SH-SY5Y (cell line): Measurements from ENCODE around the gene GASK1A.

Source experiments
- GATA2 ChIP-seq: IDR thresholded peaks from 2 replicates; pipeline ENCODE4 v1.6.1; 2011; ENCODE audit warnings: mild to moderate bottlenecking, low read depth, low read length
- GATA3 ChIP-seq: IDR thresholded peaks from 2 replicates; pipeline ENCODE4 v1.6.1; 2011; ENCODE audit warnings: low read depth, mild to moderate bottlenecking, low read length, moderate library complexity

GASK1A gene

DNA sequence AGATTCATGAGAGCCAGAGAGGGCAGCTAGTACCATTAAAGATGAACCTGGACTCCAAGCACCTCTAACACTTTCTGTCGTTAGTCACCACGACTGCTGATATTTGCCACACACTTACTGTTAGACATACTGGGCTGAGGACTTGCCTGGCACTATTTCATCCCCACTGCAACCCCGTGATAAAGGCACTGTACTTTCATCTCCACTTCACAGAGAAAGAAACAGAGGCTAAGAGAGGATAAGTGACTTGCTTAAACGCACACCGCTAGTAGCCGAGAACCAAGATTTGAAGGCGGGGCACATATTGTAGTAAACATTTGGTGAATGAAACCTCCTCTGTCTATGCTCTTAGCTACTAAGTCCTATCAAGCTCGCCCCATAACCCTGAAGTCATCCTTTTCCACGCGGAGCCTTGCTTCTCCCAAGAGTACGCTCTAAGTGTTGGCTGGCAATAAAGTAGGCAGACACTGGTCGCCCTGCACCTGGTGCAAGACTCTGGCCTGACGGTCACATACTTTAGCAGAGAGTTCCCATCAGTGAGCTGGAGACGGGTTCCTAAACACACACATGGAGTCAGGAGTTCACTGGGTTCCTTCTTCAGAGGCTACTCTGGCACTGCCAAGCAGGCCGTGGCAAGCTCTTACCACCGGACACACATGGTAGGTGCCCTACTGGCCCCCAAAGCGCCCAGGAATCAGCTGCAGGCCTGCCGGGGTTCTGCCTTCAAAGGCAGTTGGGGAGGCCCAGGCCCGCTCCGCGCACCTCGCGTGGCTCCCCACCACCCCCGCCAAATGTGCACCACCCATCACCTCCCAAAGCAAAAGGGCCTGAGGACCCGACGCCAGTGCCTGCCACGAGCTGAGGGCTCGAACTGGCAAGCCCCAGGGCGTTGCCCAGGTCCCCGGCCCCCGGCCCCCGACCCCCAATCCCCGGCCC is 125.8 kb downstream of the GASK1A start:
- TF ChIP-seq GATA3 (no peak), GATA2 (no peak)

DNA sequence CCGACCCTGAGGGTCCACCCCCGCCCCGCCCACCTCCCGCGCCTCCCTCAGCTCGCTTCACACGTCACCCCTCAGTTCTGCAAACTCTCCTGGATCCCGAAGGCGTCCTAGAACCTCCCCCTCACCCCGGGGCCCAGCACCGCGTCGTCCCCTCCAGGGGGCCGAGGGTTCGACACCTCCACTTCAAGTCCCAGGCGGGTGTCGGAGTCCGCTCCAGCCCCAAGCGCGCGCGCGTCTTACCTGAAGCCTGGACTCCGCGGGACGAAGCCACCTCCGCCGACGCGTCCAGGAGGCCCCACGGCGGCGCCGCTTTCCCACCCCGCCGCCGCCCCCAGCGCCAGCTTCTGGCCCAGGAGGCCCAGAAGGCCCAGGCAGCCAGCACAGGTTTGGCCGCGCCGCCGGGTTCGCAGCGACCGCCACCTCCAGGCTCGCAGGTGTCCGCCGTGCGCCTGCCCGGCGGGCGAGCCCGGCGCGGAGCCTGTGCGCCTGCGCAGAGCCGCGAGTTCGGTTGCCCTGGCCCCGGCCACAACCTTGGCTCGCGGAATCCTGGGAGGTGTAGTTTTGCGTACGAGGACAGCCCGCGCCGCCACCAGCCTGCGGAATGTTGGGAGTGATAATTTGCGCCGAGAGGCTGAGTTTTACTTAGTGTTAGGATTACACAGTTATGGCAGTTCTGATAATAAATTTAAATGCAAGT is 126.6 kb downstream of the GASK1A start, which contains the start of gene POMGNT2:
Gene POMGNT2, minus strand, starts transcription at position 484 of the 697 bp plus-strand sequence. CDS start 24,648 bp downstream, outside the sequence.
- TF ChIP-seq GATA3 (no peak), GATA2 (no peak)

DNA sequence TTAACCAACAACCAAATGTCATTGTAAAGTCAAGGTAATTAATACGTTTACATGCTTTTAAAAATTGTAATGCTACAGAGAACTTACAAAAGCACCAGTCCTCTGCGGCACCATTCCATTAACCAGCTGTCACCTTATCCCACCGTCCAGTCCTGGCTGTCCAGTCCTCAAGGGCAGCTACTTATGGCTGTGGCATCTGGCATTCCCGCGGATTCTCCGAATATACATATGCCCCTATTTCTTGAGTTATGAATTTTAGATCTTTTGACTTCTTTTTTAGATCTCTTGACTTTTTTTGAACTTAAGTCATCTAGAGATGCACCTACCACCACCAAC is 127.2 kb downstream of the GASK1A start:
- TF ChIP-seq GATA3: no peak
- no peak for TF ChIP-seq GATA2
